GM19372 (cell line): Measurements from ENCODE around the gene CTTN.

Experiments used
- ATAC-seq: cut with Tn5 transposase; IDR thresholded peaks from one replicate; pipeline ENCODE4 v1.9.1; 2021; ENCODE audit warnings: mild to moderate bottlenecking, low read depth, moderate library complexity; ENCODE audit not compliant: unreplicated experiment

The CTTN gene

DNA sequence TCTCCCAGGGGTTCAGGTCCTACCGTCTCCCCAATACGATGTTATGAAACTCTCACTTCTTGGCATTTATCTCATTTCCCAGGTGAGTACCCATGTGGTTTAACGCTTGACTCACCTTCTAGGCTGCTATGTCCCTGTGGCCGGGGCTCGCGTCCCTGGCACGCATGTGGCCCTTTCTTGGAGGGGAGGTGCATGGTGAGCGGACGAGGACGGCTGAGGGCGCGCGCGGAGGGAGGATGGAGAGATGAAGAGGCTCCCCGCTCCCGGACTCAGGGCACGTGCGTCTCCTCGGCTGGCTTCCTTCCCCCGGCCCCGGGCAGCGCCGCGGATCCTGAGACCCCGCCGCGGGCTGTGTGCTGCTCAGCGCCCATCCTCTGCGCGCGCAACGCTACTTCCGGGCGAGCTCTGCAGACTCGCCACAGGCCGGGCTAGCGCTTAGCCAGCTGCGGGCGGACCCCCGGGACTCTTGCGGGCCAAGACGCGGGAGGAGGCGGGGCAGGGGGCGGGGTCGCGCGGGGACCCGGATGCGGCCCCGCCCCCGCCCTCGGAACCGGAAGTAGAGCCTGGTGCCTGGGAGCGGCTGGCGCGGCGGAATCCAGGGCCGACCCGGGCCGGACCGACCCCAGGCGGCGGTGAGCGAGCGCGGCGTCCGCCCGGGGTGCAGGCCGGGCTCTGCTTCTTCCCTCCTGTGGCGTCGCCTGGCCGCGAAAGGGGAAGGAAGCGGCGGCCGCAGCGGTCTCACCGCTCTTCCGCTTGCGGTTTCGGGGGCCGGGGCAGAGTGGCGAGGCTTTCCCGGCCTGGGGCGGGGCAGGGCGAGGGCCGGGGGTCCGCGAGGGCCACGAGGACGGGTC is at the start of gene CTTN:
Gene CTTN (plus strand): TSS at position 547 of the 851 bp plus-strand sequence. CDS start 8,769 bp downstream, outside the sequence.
- peak; percentile 61 for ATAC-seq

DNA sequence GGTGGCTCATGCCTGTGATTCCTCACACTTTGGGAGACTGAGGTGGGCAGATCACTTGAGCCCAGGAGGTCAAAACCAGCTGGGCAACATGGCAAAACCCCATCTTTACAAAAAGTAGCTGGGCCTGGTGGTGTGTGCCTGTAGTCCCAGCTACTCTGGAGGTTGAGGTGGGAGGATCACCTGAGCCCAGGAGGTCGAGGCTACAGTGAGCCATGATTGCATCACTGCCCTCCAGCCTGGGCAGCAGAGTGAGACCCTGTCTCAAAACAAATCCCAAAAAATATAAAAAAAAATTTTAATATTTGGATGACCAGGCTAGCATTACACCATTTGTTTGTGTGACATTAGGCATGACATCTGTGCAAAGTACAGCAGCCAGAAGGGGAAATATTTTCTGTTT is 49.7 kb upstream of the CTTN start:
- ATAC-seq = no peak

DNA sequence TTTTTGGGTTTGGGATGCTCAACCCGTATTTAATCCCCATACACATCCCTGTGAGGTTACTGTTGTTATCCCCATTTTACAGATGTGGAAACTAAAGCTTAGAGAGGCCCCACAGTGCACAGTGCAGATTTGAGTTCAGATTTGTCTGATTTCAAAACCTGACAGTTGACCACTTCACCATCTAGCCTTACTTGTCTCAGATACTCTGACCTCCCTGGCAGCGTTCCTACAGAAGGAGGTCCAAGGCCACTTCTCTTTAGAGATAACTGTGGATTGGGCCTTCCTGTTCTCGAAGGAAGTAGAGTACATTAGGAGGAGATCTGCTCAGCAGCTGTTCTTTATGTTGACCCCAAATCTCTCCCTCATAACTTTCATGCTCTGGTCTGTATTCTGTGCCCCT is 46.7 kb upstream of the CTTN start:
- ATAC-seq = no peak

DNA sequence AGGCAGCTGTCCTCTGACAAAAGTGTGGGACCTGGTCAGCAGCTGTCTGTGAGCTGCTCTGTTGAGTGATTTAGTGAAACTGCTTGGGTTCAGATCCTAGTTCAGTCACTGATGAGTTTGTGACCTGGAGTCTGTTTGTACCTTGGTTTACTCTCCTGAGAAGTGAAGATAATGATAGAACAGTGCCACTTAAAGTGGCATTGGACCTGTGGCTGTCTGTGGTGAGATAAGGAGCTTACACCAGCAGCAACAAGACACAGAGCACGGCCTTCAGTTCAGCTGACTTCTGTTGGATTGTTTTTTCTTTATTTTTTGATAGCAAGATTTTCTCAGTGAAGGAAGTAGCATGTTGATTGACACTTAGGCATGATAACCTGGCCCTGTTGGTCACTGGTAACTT is 46.2 kb upstream of the CTTN start:
- no peak for ATAC-seq

DNA sequence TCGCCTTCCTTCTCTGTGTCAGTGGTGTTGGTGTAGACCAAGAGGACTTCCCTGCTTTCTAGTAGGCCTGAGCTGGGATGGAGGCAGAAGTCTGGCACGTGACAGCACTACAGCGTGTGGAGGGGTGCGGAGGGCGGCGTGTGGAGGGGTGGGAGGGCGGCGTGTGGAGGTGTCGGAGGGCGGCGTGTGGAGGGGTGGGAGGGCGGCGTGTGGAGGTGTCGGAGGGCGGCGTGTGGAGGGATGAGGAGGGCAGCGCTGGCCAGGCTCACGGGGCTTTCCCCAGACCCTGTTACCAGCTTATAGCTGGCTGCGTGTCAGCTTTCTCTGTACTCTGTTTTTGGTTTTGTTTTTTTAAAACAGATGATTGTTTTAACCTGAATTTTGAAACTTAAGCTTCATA is 45.7 kb upstream of the CTTN start:
- ATAC-seq = no peak

DNA sequence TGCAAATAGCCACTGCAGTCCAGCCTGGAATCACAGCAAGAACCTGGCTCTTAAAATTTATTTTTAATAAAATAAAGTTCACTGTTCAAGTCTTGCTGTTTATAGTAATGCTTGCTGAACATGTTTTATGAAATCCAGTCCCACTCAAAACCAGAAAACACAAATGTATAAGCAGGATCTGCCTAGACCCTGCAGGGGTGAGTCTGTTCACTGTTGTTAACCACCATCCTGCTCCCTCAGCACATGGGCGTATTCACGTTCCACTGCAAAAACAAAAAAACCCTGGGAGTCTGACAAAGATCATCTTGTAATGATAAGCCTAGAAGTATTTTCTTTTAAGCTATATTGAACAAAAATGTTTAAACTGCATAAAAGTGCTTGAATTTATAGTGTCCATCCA is 45.0 kb upstream of the CTTN start:
- no peak for ATAC-seq

DNA sequence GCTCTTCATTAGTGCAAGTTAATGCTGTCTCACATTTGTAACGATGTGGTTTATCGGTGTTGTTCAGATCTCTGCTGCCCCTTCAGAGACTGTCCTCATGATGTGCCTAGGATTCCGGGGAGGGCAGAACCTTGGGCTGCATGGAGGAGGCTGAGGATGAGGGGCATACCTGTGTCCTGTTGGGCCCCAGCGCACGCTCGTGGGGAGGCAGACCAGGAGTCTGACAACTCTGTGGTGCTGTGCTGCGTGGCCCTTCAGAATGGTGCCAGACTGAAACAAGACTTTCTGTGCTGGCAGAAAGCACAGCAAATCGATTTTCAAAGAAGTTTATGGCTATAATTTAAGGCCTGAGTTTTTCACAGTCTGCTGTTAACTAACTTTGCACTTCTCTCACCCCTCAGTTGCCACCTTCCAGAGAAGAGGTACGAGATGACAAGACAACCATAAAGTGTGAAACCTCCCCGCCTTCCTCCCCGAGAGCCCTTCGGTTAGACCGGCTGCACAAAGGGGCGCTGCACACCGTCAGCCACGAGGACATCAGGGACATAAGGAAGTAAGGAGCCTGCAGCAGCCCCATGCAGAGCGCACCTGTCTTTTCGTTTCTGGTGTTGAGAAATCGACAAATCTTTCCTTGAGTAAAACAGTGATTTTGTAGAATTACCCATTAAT is 44.3 kb upstream of the CTTN start:
- no peak for ATAC-seq

DNA sequence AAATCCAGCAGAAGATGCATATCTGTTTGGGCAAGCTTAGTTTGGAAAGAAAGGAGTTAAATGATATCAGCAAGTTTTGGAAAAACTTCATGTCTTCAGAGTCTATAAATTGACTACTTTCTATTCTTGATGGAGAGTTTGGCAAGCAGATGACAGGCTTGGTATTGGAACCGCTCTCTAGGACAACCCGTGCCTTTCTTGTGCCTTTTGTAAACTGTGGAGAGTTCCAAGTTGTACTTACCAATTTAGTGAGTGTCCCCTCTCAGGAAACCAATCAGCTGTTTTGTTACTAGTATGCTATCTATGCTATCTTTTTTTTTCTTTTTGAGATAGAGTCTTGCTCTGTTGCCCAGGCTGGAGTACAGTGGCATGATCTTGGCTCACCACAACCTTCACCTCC is 43.7 kb upstream of the CTTN start:
- no peak for ATAC-seq

DNA sequence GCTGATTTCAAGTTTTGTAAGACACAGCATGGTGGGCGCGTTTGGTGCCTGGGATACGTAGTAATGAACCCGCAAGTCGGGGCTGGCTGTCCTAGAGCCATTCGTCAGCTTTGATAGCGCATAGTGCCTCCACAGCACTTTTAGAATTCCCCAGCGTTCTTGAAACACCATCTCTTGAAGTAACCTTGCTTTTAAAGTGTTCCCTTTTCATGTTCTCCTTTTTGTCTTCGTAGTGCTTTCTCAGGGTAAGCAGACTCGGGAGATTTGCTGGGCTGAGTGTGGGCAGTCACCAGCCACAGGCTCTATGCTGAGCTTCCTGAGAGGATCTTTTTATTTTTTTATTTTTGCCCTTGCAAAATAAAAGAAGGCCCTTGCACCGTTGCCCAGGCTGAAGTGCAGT is 39.6 kb upstream of the CTTN start:
- no peak for ATAC-seq

DNA sequence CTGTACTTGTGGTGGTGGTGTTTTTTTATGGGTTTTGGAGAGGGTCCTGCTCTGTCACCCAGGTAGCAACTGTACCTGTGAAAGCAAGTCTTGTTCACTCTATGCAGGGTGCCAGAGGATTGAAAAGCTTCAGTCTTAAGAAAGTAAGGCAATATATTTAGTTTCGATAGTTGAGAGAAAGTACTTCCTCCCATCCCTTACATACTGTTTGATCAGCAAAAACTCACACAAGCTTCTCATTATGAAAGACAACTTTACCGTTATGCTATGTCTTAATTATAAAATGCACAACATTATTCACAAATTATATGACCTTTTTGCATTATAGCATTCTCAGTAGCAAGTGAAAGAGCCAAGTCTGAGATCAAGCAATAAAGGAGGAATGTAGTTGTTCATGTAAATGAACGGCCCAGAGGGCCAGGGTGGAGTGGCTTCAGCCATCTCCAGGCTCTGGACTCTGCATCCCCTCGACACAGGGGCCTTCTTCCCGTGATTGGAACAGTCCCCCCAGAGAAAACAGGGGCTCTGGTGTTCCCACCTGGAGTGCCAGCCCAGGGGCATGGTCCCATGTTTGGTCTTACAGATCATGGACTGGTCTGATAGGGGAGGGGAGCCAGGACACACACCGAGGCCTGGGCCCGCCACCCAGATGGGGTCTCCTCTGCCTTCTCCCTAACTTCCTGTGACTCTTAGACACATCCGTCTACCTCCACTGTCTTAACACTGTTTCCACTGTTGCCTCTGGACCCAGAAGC is 38.7 kb upstream of the CTTN start:
- no peak for ATAC-seq

DNA sequence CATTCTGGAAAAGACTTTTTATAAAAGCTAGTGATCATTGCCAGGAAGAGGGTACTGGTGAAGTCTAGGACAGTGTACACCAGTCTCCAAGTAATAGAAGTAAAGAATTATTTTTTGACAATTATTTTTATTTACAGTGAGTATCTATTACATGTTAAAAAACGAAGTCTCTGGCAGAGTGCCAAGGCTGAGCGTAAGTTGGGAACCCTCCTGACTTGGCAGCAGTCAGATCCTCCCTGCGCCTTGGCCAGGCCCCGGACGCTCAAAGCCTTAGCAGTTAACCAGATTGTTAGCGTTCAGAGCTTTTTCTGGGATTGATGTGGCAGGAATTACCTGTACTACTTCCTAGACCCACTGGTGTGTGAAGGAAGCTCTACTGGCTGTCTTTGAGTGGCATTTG is 38.1 kb upstream of the CTTN start:
- no peak for ATAC-seq

DNA sequence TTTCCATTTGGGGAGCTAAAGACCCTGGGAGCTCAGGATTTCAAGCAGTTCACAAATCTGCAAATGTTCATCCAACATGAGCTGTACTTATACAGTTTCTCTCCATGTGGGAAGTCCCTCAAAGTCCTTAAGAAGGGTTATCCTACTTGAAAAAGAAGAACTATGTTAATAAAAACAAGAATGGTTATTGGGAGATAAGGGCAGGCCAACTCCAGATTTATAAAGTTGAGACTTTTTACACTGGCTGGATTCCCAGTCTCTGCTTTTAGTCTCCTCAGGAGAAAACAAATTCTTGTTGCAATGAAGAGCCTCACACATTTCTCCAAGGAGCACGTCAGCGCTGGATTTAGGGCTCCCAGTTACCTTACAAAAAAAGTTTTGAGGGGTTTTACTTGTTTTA is 34.2 kb upstream of the CTTN start:
- ATAC-seq = no peak

DNA sequence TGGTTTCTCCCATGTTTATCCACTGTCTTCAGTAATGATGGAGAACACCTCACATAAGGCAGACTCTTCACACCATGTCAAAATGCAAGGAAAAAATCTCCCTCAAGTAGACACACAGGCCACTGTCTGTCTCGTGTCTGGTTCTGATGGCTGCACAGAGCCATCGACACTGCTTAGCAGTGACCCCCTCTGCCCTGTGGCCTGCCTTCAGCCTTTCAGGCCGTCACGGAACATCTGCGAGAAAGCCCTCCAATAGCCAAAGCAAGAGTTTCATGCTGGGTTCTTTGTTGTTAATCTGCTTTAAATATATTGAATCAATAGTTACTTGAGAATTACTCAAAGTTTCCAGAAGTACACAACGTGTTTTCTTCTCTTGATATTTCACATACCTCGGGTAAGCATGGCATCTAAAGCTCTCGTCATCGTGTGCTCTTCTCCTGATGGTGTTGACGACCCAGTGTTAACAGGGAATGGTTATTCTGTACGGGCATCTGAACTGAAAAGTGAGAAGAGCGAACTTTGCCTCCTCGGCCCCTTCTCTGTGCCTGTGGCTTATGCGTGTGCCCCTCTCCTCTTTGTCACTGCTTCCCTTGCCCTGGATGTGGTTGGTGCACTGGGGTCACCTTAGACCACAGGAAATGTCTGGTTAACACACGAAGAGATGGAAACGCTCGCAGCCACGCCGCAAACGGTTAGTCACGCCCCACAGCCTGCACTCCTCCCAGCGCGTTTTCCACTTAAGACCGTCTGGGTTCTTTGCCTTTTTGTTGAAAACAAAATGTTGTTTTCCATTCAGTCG is 33.4 kb upstream of the CTTN start:
- ATAC-seq = no peak

DNA sequence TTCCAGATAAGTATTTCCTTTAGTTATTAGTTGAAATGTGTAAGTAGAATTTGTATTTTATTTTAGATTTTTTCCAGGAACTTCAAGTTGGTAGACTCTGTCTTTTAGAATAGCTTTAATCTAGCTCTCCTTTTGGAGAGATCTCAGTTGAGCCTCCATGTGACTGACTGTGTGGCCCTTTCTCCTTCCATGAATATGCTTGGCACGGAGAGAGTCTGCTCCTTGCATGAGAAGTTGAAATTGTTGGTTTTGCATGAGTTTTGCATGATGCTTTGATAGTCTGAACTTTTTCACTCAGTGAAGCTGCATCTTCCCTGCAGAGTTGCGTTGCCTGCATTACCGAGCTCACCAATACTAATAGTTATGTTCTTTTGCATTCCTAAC is 32.8 kb upstream of the CTTN start:
- ATAC-seq = no peak

DNA sequence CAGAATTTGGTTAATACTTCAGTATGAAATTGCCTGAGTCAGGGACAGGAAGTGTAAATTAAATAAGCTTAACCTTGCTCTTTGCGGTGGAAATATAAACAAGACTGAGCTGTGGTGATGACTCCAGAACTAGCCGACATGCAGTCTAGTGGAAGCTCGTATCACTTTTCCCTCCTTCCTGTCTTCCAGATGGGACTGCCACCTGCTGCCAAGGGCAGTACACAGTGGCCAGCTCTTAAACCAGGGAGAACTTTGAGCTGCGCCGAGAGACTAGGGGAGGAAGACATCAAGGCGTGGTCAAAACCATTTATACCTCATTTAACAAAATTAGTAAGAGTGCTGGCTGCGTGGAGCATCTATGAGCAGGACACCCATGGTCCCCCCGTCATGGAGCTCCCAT is 31.3 kb upstream of the CTTN start:
- no peak for ATAC-seq

DNA sequence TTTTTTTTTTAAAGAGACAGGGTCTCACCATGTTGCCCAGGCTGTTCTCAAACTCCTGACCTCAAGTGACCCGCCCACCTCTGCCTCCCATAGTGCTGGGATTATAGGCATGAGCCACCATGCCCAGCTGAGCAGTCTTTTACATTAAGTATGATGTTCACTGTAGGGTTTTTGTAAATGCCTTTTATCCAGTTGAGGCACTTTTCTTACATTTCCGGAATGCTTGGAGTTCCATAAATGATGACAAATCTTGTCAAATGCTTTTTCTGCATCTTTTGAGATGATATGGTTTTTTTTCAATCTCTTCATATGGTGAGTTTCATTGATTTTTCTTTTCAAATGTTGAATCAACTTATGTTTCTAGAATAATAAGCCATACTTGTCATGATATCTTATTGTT is 29.4 kb upstream of the CTTN start:
- ATAC-seq = no peak

DNA sequence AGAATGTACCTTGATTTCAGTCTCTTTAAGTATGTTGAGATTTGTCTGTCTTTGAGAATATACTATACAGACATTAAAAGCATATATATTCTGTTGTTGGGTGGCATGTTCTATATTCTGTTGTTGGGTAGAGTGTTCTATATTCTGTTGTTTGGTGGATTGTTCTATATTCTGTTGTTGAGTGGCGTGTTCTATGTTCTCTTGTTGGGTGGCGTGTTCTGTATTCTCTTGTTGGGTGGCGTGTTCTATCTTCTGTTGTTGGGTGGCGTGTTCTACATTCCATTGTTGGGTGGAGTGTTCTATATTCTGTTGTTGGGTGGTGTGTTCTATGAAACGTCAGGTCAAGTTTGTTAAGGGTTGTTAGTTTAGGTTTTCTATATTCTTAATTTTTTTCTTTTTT is 27.1 kb upstream of the CTTN start:
- no peak for ATAC-seq

DNA sequence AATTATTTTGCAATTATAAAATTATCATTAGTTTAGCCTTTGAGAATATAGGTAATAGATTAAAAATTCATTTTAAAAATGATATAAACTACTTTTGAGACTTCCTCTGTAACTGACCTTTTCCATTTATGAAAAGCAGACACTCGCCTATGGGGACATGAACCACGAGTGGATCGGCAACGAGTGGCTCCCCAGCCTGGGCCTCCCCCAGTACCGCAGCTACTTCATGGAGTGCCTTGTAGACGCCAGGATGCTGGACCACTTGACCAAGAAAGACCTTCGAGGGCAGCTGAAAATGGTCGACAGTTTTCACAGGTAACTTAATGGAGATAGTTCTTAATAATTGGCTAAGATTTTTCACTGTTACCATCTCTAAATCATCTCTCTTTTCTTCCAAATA is 26.3 kb upstream of the CTTN start:
- no peak for ATAC-seq

DNA sequence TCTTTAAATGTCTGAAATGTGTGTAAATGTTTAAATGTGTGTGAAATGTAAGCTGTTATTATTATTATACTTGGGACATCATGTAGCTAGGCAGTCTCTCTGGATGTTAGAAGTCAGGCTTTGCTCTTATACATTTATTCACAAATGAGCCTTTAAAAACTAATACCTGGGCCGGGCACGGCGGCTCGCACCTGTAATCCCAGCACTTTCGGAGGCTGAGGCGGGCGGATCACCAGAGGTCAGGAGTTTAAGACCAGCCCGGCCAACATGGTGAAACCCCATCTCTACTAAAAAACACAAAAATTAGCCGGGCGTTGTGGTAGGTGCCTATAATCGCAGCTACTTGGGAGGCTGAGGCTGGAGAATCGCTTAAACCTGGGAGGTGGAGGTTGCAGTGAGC is 21.7 kb upstream of the CTTN start:
- no peak for ATAC-seq

DNA sequence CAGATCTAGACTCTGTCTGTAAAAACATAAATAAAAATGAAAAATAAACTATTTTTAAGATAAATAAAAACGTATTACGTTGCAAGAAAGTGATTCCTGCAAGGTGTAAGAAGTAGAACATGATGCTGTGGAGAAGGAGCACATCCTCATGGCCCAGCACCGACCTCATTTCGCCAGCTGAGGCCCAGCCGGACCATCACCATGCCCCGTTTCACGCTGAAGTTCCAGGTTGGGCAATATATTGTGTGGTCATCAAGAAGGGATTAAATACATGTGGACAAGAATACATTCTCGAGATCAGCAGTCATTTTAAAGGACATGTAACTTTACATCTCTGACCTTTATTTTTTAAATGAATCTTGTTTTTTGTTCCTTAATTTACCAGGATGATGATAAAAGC is 20.7 kb upstream of the CTTN start:
- no peak for ATAC-seq
